Spleen (tissue), 11 donors: ENCODE results near the gene RABEPK. TPM values are rescaled to one million over a fixed set of nuclear protein-coding genes. Genes with fewer than 3 reads are reported as not detected.
"Not testable (repeated sequence)": the region's sequence is repeated elsewhere in the genome, so short reads cannot be mapped to it uniquely, and the experiment has no call there.

Source experiments
- DNase-seq: peaks from one replicate; pipeline ENCODE4 v3.0.0-alpha.2; 2020
- H3K27ac ChIP-seq, 8 donors: fragments of 200-600 bp; sonication (generic) in 7 of 8; 1 replicate in 4 of 8; 2 replicates in 4 of 8; pipeline versions ENCODE4 v1.5.0 to v1.8.0; 2016 to 2021; ENCODE audit warnings: inconsistent platforms in 4 of 8, mild to moderate bottlenecking in 4 of 8, moderate library complexity in 1 of 8
- H3K27me3 ChIP-seq, 7 donors: fragments of 200-600 bp; sonication (generic) in 6 of 7; replicated peaks in 1 of 7; 1 replicate in 4 of 7; 2 replicates in 3 of 7; pipeline versions ENCODE4 v1.5.0 to v1.8.0; 2016 to 2021; ENCODE audit warnings: inconsistent platforms in 3 of 7, mild to moderate bottlenecking in 1 of 7
- H3K36me3 ChIP-seq, 6 donors: fragments of 200-600 bp; sonication (generic) in 5 of 6; 1 replicate in 4 of 6; 2 replicates in 2 of 6; pipeline versions ENCODE4 v1.5.0 to v1.8.0; 2016 to 2021; ENCODE audit warnings: inconsistent platforms in 2 of 6
- H3K4me1 ChIP-seq, 6 donors: fragments of 200-600 bp; sonication (generic) in 5 of 6; 1 replicate in 3 of 6; 2 replicates in 3 of 6; pipeline versions ENCODE4 v1.5.0 to v1.8.0; 2016 to 2021; ENCODE audit warnings: inconsistent platforms in 3 of 6
- H3K4me3 ChIP-seq, 8 donors: fragments of 200-600 bp; sonication (generic) in 7 of 8; 1 replicate in 4 of 8; 2 replicates in 4 of 8; pipeline versions ENCODE4 v1.5.0 to v1.8.0; 2016 to 2021; ENCODE audit warnings: inconsistent platforms in 4 of 8, mild to moderate bottlenecking in 4 of 8, moderate library complexity in 2 of 8
- H3K9me3 ChIP-seq, 8 donors: fragments of 200-600 bp; sonication (generic) in 7 of 8; 1 replicate in 4 of 8; 2 replicates in 4 of 8; pipeline versions ENCODE4 v1.5.0 to v1.8.0; 2016 to 2021; ENCODE audit warnings: inconsistent platforms in 4 of 8
- CTCF ChIP-seq, 11 experiments: fragments of 200-600 bp in 7 of 11; fragments of 450-650 bp in 4 of 11; sonication (generic) in 4 of 11; IDR thresholded peaks in 8 of 11; conservative IDR thresholded peaks in 3 of 11; 1 replicate in 7 of 11; 2 replicates in 4 of 11; pipeline versions ENCODE4 v1.4.0 to v1.8.0; 2016 to 2021; ENCODE audit warnings: antibody characterized with exemption in 11 of 11, inconsistent platforms in 4 of 11, mild to moderate bottlenecking in 1 of 11
- POLR2A ChIP-seq, 3 donors: fragments of 450-650 bp; IDR thresholded peaks; one replicate each; pipeline ENCODE4 v1.5.1; 2017; ENCODE audit warnings: antibody characterized with exemption in 3 of 3, mild to moderate bottlenecking in 1 of 3
- POLR2AphosphoS5 ChIP-seq, 3 donors: sonication (generic); formaldehyde crosslinking; IDR thresholded peaks; one replicate each; pipeline ENCODE4 v1.5.1; 2017; ENCODE audit warnings: antibody characterized with exemption in 3 of 3
- WGBS, 5 donors: extraction: QIAGEN DNeasy Blood & Tissue Kit in 3 of 5; methylation state at CpG; one replicate each; pipeline versions ENCODE4 v1.1.5 to v1.1.7; 2013 to 2018; 5-methylcytosine and 5-hydroxymethylcytosine counted together
- intact Hi-C: fragments of 100-400 bp; cut with DNase I; formaldehyde crosslinking; loops from one replicate; pipeline ENCODE4 v1.15.0; 2023; ENCODE audit warnings: low total_unique reads
- polyA plus RNA-seq, 3 donors: library from polyadenylated mRNA; stranded (reverse); fragments of 200-250 nt; gene quantifications; one replicate each; pipeline ENCODE4 v1.2.1, GENCODE V29; 2013
- total RNA-seq, 7 donors: library from RNA; depleted of rRNA in 3 of 7; stranded (reverse); fragments of >200 nt in 3 of 7; fragmentation: NEBNext Ultra II Directional in 4 of 7; extraction: Animal tissue kit (Norgen Biotek cat#: 25700) in 4 of 7; gene quantifications; one replicate each; pipeline versions ENCODE4 v1.1.0 to v1.2.1, GENCODE V29; 2016 to 2021
- donor health status: healthy with polysubstance abuse.
- donor health status: DM: no; HTN: no; CAD: no; lungs with moderate emphysema.
- donor health status: DM: no; HTN: no; CAD: no.
- donor health status: Bipolar disorder and iron deficiency.
- donor health status: healthy.
- donor health status: DM: no; HTN: no; CAD: no.
- donor health status: DM: yes; HTN: yes; CAD: no.

Gene RABEPK
- total and polyA plus RNA-seq, 10 donors = 6.2 to 17.1 (median 11.9) TPM

GRCh38 chr9:125169895-125170294 is 30.4 kb upstream of the RABEPK start:
- Histone ChIP-seq H3K27ac (no peak overlapping the region), H3K4me1 (peaks cover 10 to 48% (median 23%) of the 10 kb centered on the region in 6 donors), H3K4me3 (no peak overlapping the region), H3K36me3 (peaks cover 0 to 66% (median 15%) of the 10 kb centered on the region in 6 donors), H3K9me3 (no peaks in the 10 kb centered on the region), H3K27me3 (no peaks in the 10 kb centered on the region)
- DNase-seq = no peak
- intact Hi-C loops = no loop called here
- TF ChIP-seq CTCF (IDR thresholded peaks at IDR 0.05 in 8 of 11, conservative IDR thresholded peaks at IDR 0.05 in 3 of 11) = no peak
- no peak for TF ChIP-seq POLR2A (IDR thresholded peaks at IDR 0.05)
- TF ChIP-seq POLR2AphosphoS5 (IDR thresholded peaks at IDR 0.05) = no peak

GRCh38 chr9:125172031-125172755 is 28.1 kb upstream of the RABEPK start:
- intact Hi-C loops = no loop called here
- H3K27me3 ChIP-seq = no peaks in the 10 kb centered on the region
- H3K36me3 ChIP-seq = peaks cover 0 to 53% (median 15%) of the 10 kb centered on the region in 6 donors
- H3K27ac ChIP-seq = peak overlapping the region in 5 of 8 donors; percentile 29 to 57 (median 44)
- DNase-seq = no peak
- H3K9me3 ChIP-seq = no peaks in the 10 kb centered on the region
- no peak overlapping the region for H3K4me3 ChIP-seq
- WGBS, 5 donors = 35 to 48% (median 42%) methylated on average over 6 of the region's 6 CpGs
- H3K4me1 ChIP-seq = peaks cover 10 to 53% (median 25%) of the 10 kb centered on the region in 6 donors
- no peak for TF ChIP-seq POLR2AphosphoS5 (IDR thresholded peaks at IDR 0.05)
- no peak for TF ChIP-seq POLR2A (IDR thresholded peaks at IDR 0.05)
- TF ChIP-seq CTCF (IDR thresholded peaks at IDR 0.05 in 8 of 11, conservative IDR thresholded peaks at IDR 0.05 in 3 of 11) = no peak

- TF ChIP-seq POLR2A (IDR thresholded peaks at IDR 0.05) = no peak
- TF ChIP-seq POLR2AphosphoS5 (IDR thresholded peaks at IDR 0.05) = no peak
- no peak for TF ChIP-seq CTCF (IDR thresholded peaks at IDR 0.05 in 8 of 11, conservative IDR thresholded peaks at IDR 0.05 in 3 of 11)
- Histone ChIP-seq H3K36me3 (peaks cover 0 to 32% (median 0%) of the 10 kb centered on the region in 6 donors), H3K27ac (no peak overlapping the region), H3K27me3 (no peaks in the 10 kb centered on the region), H3K4me3 (no peak overlapping the region), H3K4me1 (peaks cover 10 to 75% (median 25%) of the 10 kb centered on the region in 6 donors), H3K9me3 (no peaks in the 10 kb centered on the region)
- intact Hi-C loops = no loop called here
- no peak for DNase-seq
- 94 to 99% (median 96%) methylated on average over 3 of the region's 3 CpGs for WGBS, 5 donors
These were observed 23.7 kb upstream of the RABEPK start for GRCh38 chr9:125176636-125177035.

- Histone ChIP-seq H3K27ac (no peak overlapping the region), H3K9me3 (no peaks in the 10 kb centered on the region), H3K27me3 (no peaks in the 10 kb centered on the region), H3K4me3 (no peak overlapping the region), H3K36me3 (peaks cover 0 to 32% (median 0%) of the 10 kb centered on the region in 6 donors), H3K4me1 (peaks cover 3 to 75% (median 15%) of the 10 kb centered on the region in 6 donors)
- WGBS, 5 donors = 90 to 97% (median 94%) methylated on average over 1 of the region's 1 CpG
- no peak for DNase-seq
- no peak for TF ChIP-seq CTCF (IDR thresholded peaks at IDR 0.05 in 8 of 11, conservative IDR thresholded peaks at IDR 0.05 in 3 of 11)
- TF ChIP-seq POLR2A (IDR thresholded peaks at IDR 0.05) = no peak
- TF ChIP-seq POLR2AphosphoS5 (IDR thresholded peaks at IDR 0.05) = no peak
- intact Hi-C loops = no loop called here
These were observed 22.5 kb upstream of the RABEPK start for GRCh38 chr9:125177888-125178287.

GRCh38 chr9:125179776-125180175 is 20.6 kb upstream of the RABEPK start:
- DNase-seq, H3K27me3 ChIP-seq, H3K4me3 ChIP-seq, H3K9me3 ChIP-seq, intact Hi-C loops, H3K27ac ChIP-seq: not testable (repeated sequence)
- peaks cover 0 to 75% (median 14%) of the 10 kb centered on the region in 6 donors for H3K4me1 ChIP-seq
- WGBS, 5 donors = 93 to 100% (median 96%) methylated on average over 4 of the region's 4 CpGs
- H3K36me3 ChIP-seq = peaks cover 0 to 34% (median 3%) of the 10 kb centered on the region in 6 donors
